B cell (primary cell): ENCODE results near the gene RIBC1. TPM values are rescaled to one million over a fixed set of nuclear protein-coding genes. Genes with fewer than 3 reads are reported as not detected.
A peak's percentile ranks its signal among the peaks of the same experiment; 100 is the strongest.

Source experiments
- ATAC-seq: fragments of 200-7000 bp; cut with Tn5 transposase; one replicate; pipeline ENCODE4 v1.10.0; 2021; ENCODE audit warnings: low read depth, mild to moderate bottlenecking, moderate number of reproducible peaks, moderate library complexity
- CTCF ChIA-PET: fragments of 350-600 bp; sonication (Branson Sonifier 250); formaldehyde crosslinking; loops from one replicate; lab custom pipeline; 2021; ENCODE audit warnings: antibody characterized with exemption, inconsistent platforms; lab: Charles Lee
- POLR2A ChIA-PET: fragments of 350-600 bp; sonication (Branson Sonifier 250); formaldehyde crosslinking; loops from one replicate; lab custom pipeline; 2021; ENCODE audit warnings: antibody characterized with exemption; lab: Charles Lee
- DNase-seq: peaks from one replicate; pipeline ENCODE4 v3.0.0; 2013
- H2AFZ ChIP-seq: 2 replicates; pipeline ENCODE4 v1.6.1; 2012; ENCODE audit warnings: mild to moderate bottlenecking, low read depth, low read length; ENCODE audit not compliant: insufficient read depth, poor library complexity, severe bottlenecking
- H3K27ac ChIP-seq, 2 donors: 1 replicate in 1 of 2; 2 replicates in 1 of 2; pipeline ENCODE4 v1.5.1; 2012 to 2013; ENCODE audit warnings: low read length in 2 of 2, mild to moderate bottlenecking in 2 of 2, moderate library complexity in 1 of 2
- H3K27me3 ChIP-seq, 4 experiments: fragments of 200-600 bp in 1 of 4; sonication (generic) in 1 of 4; replicated peaks in 1 of 4; 1 replicate in 2 of 4; 2 replicates in 2 of 4; pipeline versions ENCODE4 v1.6.1 to v1.7.0; 2013 to 2016; ENCODE audit warnings: low read length in 3 of 4, mild to moderate bottlenecking in 2 of 4, mixed read lengths in 1 of 4, moderate library complexity in 1 of 4; ENCODE audit not compliant: insufficient read depth in 4 of 4, control insufficient read depth in 3 of 4; ENCODE audit errors: control extremely low read depth in 1 of 4
- H3K36me3 ChIP-seq, 2 experiments: replicated peaks in 1 of 2; 1 replicate in 1 of 2; 2 replicates in 1 of 2; pipeline versions ENCODE4 v1.6.1 to v1.7.1; 2013; ENCODE audit warnings: low read length in 1 of 2; ENCODE audit not compliant: insufficient read depth in 2 of 2, control insufficient read depth in 1 of 2; ENCODE audit errors: control extremely low read depth in 1 of 2, extremely low read depth in 1 of 2
- H3K4me1 ChIP-seq, 2 donors: fragments of 200-600 bp in 1 of 2; sonication (generic) in 1 of 2; 1 replicate in 1 of 2; 2 replicates in 1 of 2; pipeline versions ENCODE4 v1.5.1 to v1.6.1; 2013 to 2017; ENCODE audit warnings: low read length in 2 of 2; ENCODE audit not compliant: control insufficient read depth in 2 of 2, insufficient read depth in 2 of 2
- H3K4me2 ChIP-seq: replicated peaks from 2 replicates; pipeline ENCODE3; 2012; ENCODE audit warnings: mild to moderate bottlenecking, low read depth, low read length; ENCODE audit not compliant: poor library complexity, severe bottlenecking
- H3K4me3 ChIP-seq, 5 experiments: fragments of 200-600 bp in 1 of 5; sonication (generic) in 1 of 5; 1 replicate in 3 of 5; 2 replicates in 2 of 5; pipeline versions ENCODE4 v1.5.1 to v1.7.0; 2011 to 2016; ENCODE audit warnings: low read length in 4 of 5, mild to moderate bottlenecking in 4 of 5, low read depth in 2 of 5, control low read depth in 1 of 5, moderate library complexity in 1 of 5; ENCODE audit not compliant: insufficient read depth in 1 of 5; ENCODE audit errors: control extremely low read depth in 1 of 5, extremely low read depth in 1 of 5
- H3K79me2 ChIP-seq: fragments of 200-600 bp; sonication (generic); one replicate; pipeline ENCODE4 v1.6.0; 2016; ENCODE audit warnings: low read length; ENCODE audit not compliant: control insufficient read depth, insufficient read depth
- H3K9ac ChIP-seq: fragments of 200-600 bp; sonication (generic); 2 replicates; pipeline ENCODE4 v1.6.1; 2017; ENCODE audit warnings: mild to moderate bottlenecking, low read length, moderate library complexity
- H3K9me3 ChIP-seq, 3 donors: one replicate each; pipeline versions ENCODE4 v1.6.1 to v1.7.1; 2013; ENCODE audit warnings: low read length in 2 of 3; ENCODE audit not compliant: control insufficient read depth in 2 of 3, insufficient read depth in 1 of 3; ENCODE audit errors: control extremely low read depth in 1 of 3
- H4K20me1 ChIP-seq: 2 replicates; pipeline ENCODE4 v1.6.0; 2012; ENCODE audit warnings: mild to moderate bottlenecking, low read length; ENCODE audit not compliant: insufficient read depth, control insufficient read depth, poor library complexity, severe bottlenecking
- H3K27ac Mint-ChIP-seq: one replicate; pipeline ENCODE4 v1.8.0; 2021; ENCODE audit warnings: mixed read lengths
- H3K27me3 Mint-ChIP-seq: one replicate; pipeline ENCODE4 v1.8.0; 2021; ENCODE audit warnings: mixed read lengths
- H3K4me1 Mint-ChIP-seq: one replicate; pipeline ENCODE4 v1.8.0; 2021; ENCODE audit warnings: mixed read lengths
- H3K4me3 Mint-ChIP-seq: one replicate; pipeline ENCODE4 v1.8.0; 2021; ENCODE audit warnings: mixed read lengths
- H3K9me3 Mint-ChIP-seq: one replicate; pipeline ENCODE4 v1.8.0; 2022; ENCODE audit warnings: mixed read lengths; ENCODE audit not compliant: insufficient read depth
- CTCF ChIP-seq: fragments of 200-600 bp; IDR thresholded peaks from one replicate; pipeline ENCODE4 v1.8.0; 2022; ENCODE audit warnings: antibody characterized with exemption, mild to moderate bottlenecking
- EZH2 ChIP-seq: IDR thresholded peaks from 2 replicates; pipeline ENCODE4 v1.6.1; 2012; ENCODE audit warnings: borderline replicate concordance, low read depth, mild to moderate bottlenecking, moderate library complexity, low read length; ENCODE audit not compliant: insufficient read depth, poor library complexity, severe bottlenecking
- WGBS: methylation state at CpG from one replicate; pipeline ENCODE4 v1.1.5; 2013; ENCODE audit warnings: missing lambda C conversion rate; ENCODE audit not compliant: insufficient coverage; 5-methylcytosine and 5-hydroxymethylcytosine counted together
- intact Hi-C: fragments of 100-400 bp; cut with micrococcal nuclease; formaldehyde crosslinking; loops from one replicate; pipeline ENCODE4 v1.10.0; 2022
- polyA plus RNA-seq: library from polyadenylated mRNA; depleted of rRNA; stranded (reverse); fragments of >200 nt; gene quantifications from 2 replicates; pipeline ENCODE4 v1.2.3, GENCODE V29; 2012
- total RNA-seq, 2 donors: library from RNA; stranded (reverse); fragments of 120-200 nt in 1 of 2; gene quantifications; 1 replicate in 1 of 2; 2 replicates in 1 of 2; pipeline versions ENCODE4 v1.2.3 to v1.2.4, GENCODE V29; 2013 to 2022

RIBC1 gene
- total and polyA plus RNA-seq, 2 donors (not counting 1 experiment from before 2014, with no cell fraction given): 0.95 to 1.0 TPM

DNA sequence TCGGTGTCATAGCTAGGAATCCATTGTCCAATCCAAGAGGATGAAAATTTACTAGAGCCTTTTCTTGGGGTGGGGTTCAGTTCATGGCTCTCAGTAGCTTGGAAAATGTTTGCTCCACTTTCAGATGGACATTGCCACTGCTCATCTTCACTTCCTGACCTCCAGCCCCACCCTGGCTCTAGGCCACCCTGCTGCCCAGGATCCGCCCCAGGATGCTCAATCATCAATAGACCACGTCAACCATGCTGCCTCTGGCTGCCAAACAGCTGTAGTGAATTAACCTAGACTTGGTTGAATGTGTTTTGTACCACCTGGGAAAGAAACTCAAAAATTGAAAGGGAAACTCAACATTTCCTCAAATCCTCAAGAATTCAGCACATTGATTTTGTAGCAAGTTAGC lies 48.7 kb downstream of the RIBC1 start:
- CTCF ChIA-PET: interaction anchor here (1.0 kb wide), 1 partner anchor 15 kb away, joined by 4 read pairs; no protein-coding TSS in a partner anchor
- H3K9me3 Mint-ChIP-seq: no peaks in the 10 kb centered on the region
- POLR2A ChIA-PET: no interaction called here

DNA sequence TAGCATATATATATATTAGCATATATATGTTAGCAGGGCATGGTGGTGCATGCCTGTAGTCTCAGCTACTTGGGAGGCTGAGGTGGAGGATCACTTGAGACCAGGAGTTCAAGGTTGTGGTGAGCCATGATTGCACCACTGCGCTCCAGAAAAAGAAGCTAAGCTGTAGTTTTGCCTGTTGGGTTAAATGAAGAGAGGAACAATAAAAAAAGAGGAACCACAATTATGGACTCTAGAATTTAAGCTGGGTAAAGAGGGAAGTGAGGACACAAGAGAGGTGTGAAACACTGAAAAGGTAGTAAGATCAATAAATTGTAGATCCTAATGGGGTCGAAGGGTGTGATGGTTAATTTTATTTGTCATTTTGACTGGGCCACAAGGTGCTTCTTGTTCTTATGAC lies 52.0 kb downstream of the RIBC1 start:
- ATAC-seq: no peak
- POLR2A ChIA-PET: no interaction called here
- H3K36me3 ChIP-seq: no peaks in the 10 kb centered on the region

More for the DNA sequence above, 48.7 kb downstream of the RIBC1 start:
- Histone ChIP-seq H3K79me2 (no peaks in the 10 kb centered on the region), H3K9me3 (no peaks in the 10 kb centered on the region), H3K27me3 (no peaks in the 10 kb centered on the region), H3K4me2 (no peak overlapping the region), H3K9ac (no peak overlapping the region), H3K27ac (no peak overlapping the region), H2AFZ (no peak overlapping the region), H3K4me1 (no peaks in the 10 kb centered on the region), H3K36me3 (no peaks in the 10 kb centered on the region), H3K4me3 (no peak overlapping the region), H4K20me1 (no peaks in the 10 kb centered on the region)
- H3K27me3 Mint-ChIP-seq: peaks cover 3% of the 10 kb centered on the region
- H3K4me3 Mint-ChIP-seq: no peak overlapping the region
- ATAC-seq (no peak), DNase-seq (no peak)
- intact Hi-C loops: no loop called here
- WGBS: no CpG with 5 or more reads among the region's 3 CpGs
- TF ChIP-seq CTCF (no peak), EZH2 (no peak)
- peaks cover 4% of the 10 kb centered on the region for H3K4me1 Mint-ChIP-seq
- no peak overlapping the region for H3K27ac Mint-ChIP-seq

More for the DNA sequence above, 52.0 kb downstream of the RIBC1 start:
- TF ChIP-seq EZH2 (no peak), CTCF (no peak)
- no CpG with 5 or more reads among the region's 2 CpGs for WGBS
- no peaks in the 10 kb centered on the region for H3K9me3 ChIP-seq
- H3K27me3 Mint-ChIP-seq: no peaks in the 10 kb centered on the region
- no peaks in the 10 kb centered on the region for H3K79me2 ChIP-seq
- H3K27me3 ChIP-seq: no peaks in the 10 kb centered on the region
- H3K4me3 ChIP-seq: no peak overlapping the region
- H2AFZ ChIP-seq: no peak overlapping the region
- H3K27ac Mint-ChIP-seq: peak overlapping the region; percentile 1
- H3K9me3 Mint-ChIP-seq: no peaks in the 10 kb centered on the region
- no peaks in the 10 kb centered on the region for H4K20me1 ChIP-seq
- peaks cover 4% of the 10 kb centered on the region for H3K4me1 Mint-ChIP-seq
- no peak overlapping the region for H3K4me3 Mint-ChIP-seq
- no peaks in the 10 kb centered on the region for H3K4me1 ChIP-seq
- DNase-seq: peak; percentile 10
- H3K4me2 ChIP-seq: no peak overlapping the region
- CTCF ChIA-PET: no interaction called here
- no peak overlapping the region for H3K27ac ChIP-seq
- H3K9ac ChIP-seq: no peak overlapping the region
- intact Hi-C loops: no loop called here
